HG03342 (cell line): Measurements from ENCODE around the gene CRY1.
"Not testable (repeated sequence)": the region's sequence is repeated elsewhere in the genome, so short reads cannot be mapped to it uniquely, and the experiment has no call there.

Source experiments
- ATAC-seq: cut with Tn5 transposase; IDR thresholded peaks from one replicate; pipeline ENCODE4 v1.9.1; 2021; ENCODE audit warnings: mild to moderate bottlenecking, moderate library complexity; ENCODE audit not compliant: unreplicated experiment

The CRY1 gene

GRCh38 chr12:107012736-107013425, 80.5 kb downstream of the CRY1 start:
- ATAC-seq = no peak

- no peak for ATAC-seq
These were observed 81.8 kb downstream of the CRY1 start for GRCh38 chr12:107011519-107011918.

- no peak for ATAC-seq
These were observed 85.9 kb downstream of the CRY1 start for GRCh38 chr12:107007411-107007810.

GRCh38 chr12:107002665-107003064, 90.7 kb downstream of the CRY1 start:
- ATAC-seq = not testable (repeated sequence)

- no peak for ATAC-seq
These were observed 93.9 kb downstream of the CRY1 start for GRCh38 chr12:106999446-106999845.

GRCh38 chr12:106997916-106998315, 95.4 kb downstream of the CRY1 start:
- ATAC-seq = no peak

GRCh38 chr12:106996102-106996501, 97.2 kb downstream of the CRY1 start:
- ATAC-seq = not testable (repeated sequence)

- ATAC-seq = no peak
These were observed 98.6 kb downstream of the CRY1 start for GRCh38 chr12:106994579-106995220.

- ATAC-seq = no peak
These were observed 105.5 kb downstream of the CRY1 start for GRCh38 chr12:106987846-106988245.

- ATAC-seq = peak; percentile 96
These were observed 106.5 kb downstream of the CRY1 start, which contains the start of gene MTERF2 for GRCh38 chr12:106986625-106987389. MTERF2 (minus strand) TSS chr12:106987146; CDS start chr12:106978714, 8,432 bp downstream.

- ATAC-seq = no peak
These were observed 107.2 kb downstream of the CRY1 start for GRCh38 chr12:106986135-106986534.

- ATAC-seq = no peak
These were observed 107.9 kb downstream of the CRY1 start for GRCh38 chr12:106985479-106985878.

GRCh38 chr12:106984588-106985137, 108.7 kb downstream of the CRY1 start:
- ATAC-seq = no peak

GRCh38 chr12:106982229-106982628, 111.1 kb downstream of the CRY1 start:
- ATAC-seq = no peak

GRCh38 chr12:106981788-106982187, 111.6 kb downstream of the CRY1 start:
- no peak for ATAC-seq

GRCh38 chr12:106980944-106981343, 112.4 kb downstream of the CRY1 start:
- ATAC-seq = no peak

GRCh38 chr12:106978035-106978800, 115.1 kb downstream of the CRY1 start:
- ATAC-seq = no peak

- ATAC-seq = no peak
These were observed 116.7 kb downstream of the CRY1 start for GRCh38 chr12:106976668-106977067.

- no peak for ATAC-seq
These were observed 117.2 kb downstream of the CRY1 start for GRCh38 chr12:106975993-106976658.

GRCh38 chr12:106975098-106975497, 118.3 kb downstream of the CRY1 start:
- no peak for ATAC-seq
